K562 (cell line): ENCODE measurements around the gene TNRC6B. TPM values are rescaled to one million over a fixed set of nuclear protein-coding genes. Genes with fewer than 3 reads are reported as not detected.

ENCODE experiments used
- ARID1B ChIP-seq: fragments of 450-650 bp; IDR thresholded peaks from 2 replicates; pipeline ENCODE4 v1.6.1; 2016; ENCODE audit warnings: antibody characterized with exemption, mild to moderate bottlenecking, inconsistent platforms
- CHAMP1 ChIP-seq: fragments of 450-650 bp; IDR thresholded peaks from 2 replicates; pipeline ENCODE4 v1.6.1; 2016; ENCODE audit warnings: mild to moderate bottlenecking
- CHCHD3 ChIP-seq: fragments of 250-450 bp; sonication (Bioruptor Pico); IDR thresholded peaks from 2 replicates; pipeline ENCODE4 v2.1.2; 2022; ENCODE audit warnings: mild to moderate bottlenecking
- CREB1 ChIP-seq, 2 experiments: sonication (generic) in 1 of 2; formaldehyde crosslinking in 1 of 2; IDR thresholded peaks; 2 replicates each; pipeline versions ENCODE4 v1.6.1 to v1.8.0; 2012 to 2022; ENCODE audit warnings: inconsistent platforms in 1 of 2, mild to moderate bottlenecking in 1 of 2, missing genetic modification reagents in 1 of 2, moderate library complexity in 1 of 2
- EP300 ChIP-seq: IDR thresholded peaks from 2 replicates; pipeline ENCODE4 v1.6.1; 2012; ENCODE audit warnings: low read length, improper control_type of control experiment
- FOXJ2 ChIP-seq: fragments of 200-800 bp; sonication (Bioruptor generic); IDR thresholded peaks from 2 replicates; pipeline ENCODE4 v1.6.1; 2016; ENCODE audit warnings: missing genetic modification characterization, missing compliant biosample characterization
- GATA2 ChIP-seq: sonication (generic); formaldehyde crosslinking; IDR thresholded peaks from 2 replicates; pipeline ENCODE4 v1.4.0; 2020; ENCODE audit warnings: mild to moderate bottlenecking, missing genetic modification reagents
- HES1 ChIP-seq: fragments of 450-650 bp; IDR thresholded peaks from 2 replicates; pipeline ENCODE4 v1.6.1; 2016; ENCODE audit warnings: low read depth, mild to moderate bottlenecking, moderate library complexity
- PML ChIP-seq: IDR thresholded peaks from 2 replicates; pipeline ENCODE4 v1.6.1; 2012; ENCODE audit warnings: low read length, inconsistent platforms
- SMAD3 ChIP-seq: fragments of 450-650 bp; formaldehyde crosslinking; conservative IDR thresholded peaks from 2 replicates; pipeline ENCODE4 v1.4.0; 2020; ENCODE audit warnings: mild to moderate bottlenecking
- SRSF1 ChIP-seq: fragments of 200-400 bp; formaldehyde crosslinking; IDR thresholded peaks from 2 replicates; pipeline ENCODE4 v1.6.1; 2017; ENCODE audit warnings: mild to moderate bottlenecking, low read depth, low read length, moderate library complexity
- STAG1 ChIP-seq: sonication (generic); formaldehyde crosslinking; IDR thresholded peaks from 2 replicates; pipeline ENCODE4 v1.5.0; 2020; ENCODE audit warnings: missing genetic modification reagents, borderline replicate concordance
- ZBTB11 ChIP-seq, 3 experiments: fragments of 200-800 bp in 1 of 3; fragments of 250-450 bp in 1 of 3; fragments of 450-650 bp in 1 of 3; sonication (Bioruptor Pico) in 1 of 3; sonication (Bioruptor generic) in 1 of 3; formaldehyde crosslinking in 1 of 3; IDR thresholded peaks; 2 replicates each; pipeline versions ENCODE4 v1.6.1 to v1.8.0; 2016 to 2022; ENCODE audit warnings: mild to moderate bottlenecking in 2 of 3, missing genetic modification characterization in 2 of 3, missing compliant biosample characterization in 1 of 3, moderate library complexity in 1 of 3
- ZC3H11A ChIP-seq: IDR thresholded peaks from 2 replicates; pipeline ENCODE4 v1.6.1; 2012; ENCODE audit warnings: low read depth, low read length, improper control_type of control experiment
- ZNF140 ChIP-seq: fragments of 250-450 bp; sonication (Bioruptor Pico); IDR thresholded peaks from 2 replicates; pipeline ENCODE4 v1.8.0; 2021; ENCODE audit warnings: moderate library complexity, mild to moderate bottlenecking, inconsistent platforms
- ZNF197 ChIP-seq: fragments of 200-800 bp; sonication (Bioruptor generic); IDR thresholded peaks from 2 replicates; pipeline ENCODE4 v1.6.1; 2016; ENCODE audit warnings: low read depth, missing genetic modification characterization, missing compliant biosample characterization
- ZNF639 ChIP-seq, 2 experiments: fragments of 200-800 bp in 1 of 2; sonication (Bioruptor generic) in 1 of 2; sonication (generic) in 1 of 2; formaldehyde crosslinking in 1 of 2; IDR thresholded peaks in 1 of 2; conservative IDR thresholded peaks in 1 of 2; 2 replicates each; pipeline versions ENCODE4 v1.5.0 to v1.6.1; 2016 to 2020; ENCODE audit warnings: missing compliant biosample characterization in 1 of 2, missing genetic modification characterization in 1 of 2, missing genetic modification reagents in 1 of 2
- polyA plus RNA-seq, 8 experiments: library from polyadenylated mRNA; depleted of rRNA in 4 of 8; stranded (reverse) in 5 of 8; unstranded in 3 of 8; fragments of >200 nt; fragmentation: Nextera tagmentation in 2 of 8; fragmentation: Illumina TruSeq in 1 of 8; extraction: Ambion mirVana in 2 of 8; extraction: Trizol in 1 of 8; gene quantifications; 2 replicates each; pipeline versions ENCODE4 v1.2.1 to v1.2.3, GENCODE V29; 2011 to 2014; ENCODE audit warnings: inconsistent platforms in 1 of 8, missing spikeins in 1 of 8
- total RNA-seq, 7 experiments: library from RNA; depleted of rRNA in 6 of 7; stranded (reverse); fragments of >200 nt in 6 of 7; fragmentation: Illumina TruSeq in 2 of 7; extraction: Trizol in 2 of 7; gene quantifications; 2 replicates each; pipeline versions ENCODE4 v1.2.1 to v1.2.3, GENCODE V29; 2011 to 2021; ENCODE audit warnings: low replicate concordance in 1 of 7

The TNRC6B gene
- total and polyA plus RNA-seq, 9 of the 15 experiments (the other 6 are each of a cell fraction or from before 2014, with no cell fraction given) = 0.96 to 18.8 (median 10.8) TPM

GRCh38 chr22:40322021-40322420, 144.3 kb downstream of the TNRC6B start (continued):
- no peak for TF ChIP-seq SRSF1
- 0 out of 4 replicates have a peak, but pooled peaks of 1 of the 2 experiments have one; percentile 27 for TF ChIP-seq ZNF639 (CRISPR knock-in tag; conservative IDR thresholded peaks at IDR 0.05 in 1 of 2, IDR thresholded peaks at IDR 0.05 in 1 of 2)
- no peak for TF ChIP-seq ZNF140 (CRISPR knock-in tag)
- TF ChIP-seq PML = peak; percentile 89
- TF ChIP-seq CHCHD3 (CRISPR knock-in tag) = no peak
- no peak for TF ChIP-seq CHAMP1
- TF ChIP-seq STAG1 (CRISPR knock-in tag) = no peak
- TF ChIP-seq ZC3H11A = no peak
- peak; percentile 83 for TF ChIP-seq GATA2 (CRISPR knock-in tag)
- TF ChIP-seq EP300 = peak; percentile 88
- peak; percentile 82 for TF ChIP-seq HES1
- TF ChIP-seq FOXJ2 (tag) = peak; percentile 69; the same call in 1 of the 2 replicates
- TF ChIP-seq ZBTB11 (CRISPR knock-in tag; IDR thresholded peaks at IDR 0.05) = peak in 1 of 3 experiments; percentile 69; a peak in 1 of 6 replicates
- TF ChIP-seq ZNF197 (CRISPR knock-in tag) = 0 out of 2 replicates have a peak, but pooled peaks have one; percentile 32
- TF ChIP-seq ARID1B = peak; percentile 96
- no peak for TF ChIP-seq CREB1 (IDR thresholded peaks at IDR 0.05)
- TF ChIP-seq CREB1 (CRISPR knock-in tag; IDR thresholded peaks at IDR 0.05) = no peak
- 0 out of 2 replicates have a peak, but pooled peaks have one; percentile 37 for TF ChIP-seq SMAD3 (CRISPR knock-in tag)
